IPS DF 6.9 (cell line): Measurements from ENCODE around the gene PICK1.

ENCODE experiments used
- DNase-seq: peaks from one replicate; pipeline ENCODE4 v3.0.0-alpha.2; 2013; ENCODE audit warnings: low read depth, low spot score
- H3K27ac ChIP-seq: one replicate; pipeline ENCODE4 v1.5.1; 2013; ENCODE audit warnings: low read length, control low read depth
- H3K27me3 ChIP-seq: 2 replicates; pipeline ENCODE4 v1.6.1; 2013; ENCODE audit warnings: mild to moderate bottlenecking, low read length; ENCODE audit not compliant: control insufficient read depth, insufficient read depth
- H3K36me3 ChIP-seq: 2 replicates; pipeline ENCODE4 v1.6.1; 2013; ENCODE audit warnings: low read length; ENCODE audit not compliant: control insufficient read depth, insufficient read depth
- H3K4me1 ChIP-seq: 2 replicates; pipeline ENCODE4 v1.6.1; 2013; ENCODE audit warnings: low read length; ENCODE audit not compliant: control insufficient read depth, insufficient read depth
- H3K4me3 ChIP-seq: 2 replicates; pipeline ENCODE4 v1.5.1; 2013; ENCODE audit warnings: mild to moderate bottlenecking, low read length
- H3K9me3 ChIP-seq: 2 replicates; pipeline ENCODE4 v1.6.1; 2013; ENCODE audit warnings: low read length, inconsistent platforms; ENCODE audit not compliant: control insufficient read depth, insufficient read depth
- WGBS: extraction: QIAGEN DNeasy Blood & Tissue Kit; methylation state at CpG from one replicate; pipeline ENCODE4 v1.1.7; 2013; ENCODE audit warnings: mixed read lengths, missing lambda C conversion rate; ENCODE audit not compliant: insufficient read length, insufficient coverage; 5-methylcytosine and 5-hydroxymethylcytosine counted together

Gene PICK1

GRCh38 chr22:38125038-38125610 lies 67.9 kb downstream of the PICK1 start:
- no CpG with 5 or more reads among the region's 14 CpGs for WGBS
- no peak overlapping the region for H3K4me3 ChIP-seq
- H3K27me3 ChIP-seq = no peaks in the 10 kb centered on the region
- H3K4me1 ChIP-seq = no peaks in the 10 kb centered on the region; the same call in 1 of the 2 replicates
- H3K27ac ChIP-seq = no peak overlapping the region
- H3K9me3 ChIP-seq = no peaks in the 10 kb centered on the region
- no peak for DNase-seq
- H3K36me3 ChIP-seq = no peaks in the 10 kb centered on the region; the same call in 1 of the 2 replicates
